ENCODE measurements around the gene CEBPG.
A peak's percentile ranks its signal among the peaks of the same experiment; 100 is the strongest.

Gene CEBPG

DNA sequence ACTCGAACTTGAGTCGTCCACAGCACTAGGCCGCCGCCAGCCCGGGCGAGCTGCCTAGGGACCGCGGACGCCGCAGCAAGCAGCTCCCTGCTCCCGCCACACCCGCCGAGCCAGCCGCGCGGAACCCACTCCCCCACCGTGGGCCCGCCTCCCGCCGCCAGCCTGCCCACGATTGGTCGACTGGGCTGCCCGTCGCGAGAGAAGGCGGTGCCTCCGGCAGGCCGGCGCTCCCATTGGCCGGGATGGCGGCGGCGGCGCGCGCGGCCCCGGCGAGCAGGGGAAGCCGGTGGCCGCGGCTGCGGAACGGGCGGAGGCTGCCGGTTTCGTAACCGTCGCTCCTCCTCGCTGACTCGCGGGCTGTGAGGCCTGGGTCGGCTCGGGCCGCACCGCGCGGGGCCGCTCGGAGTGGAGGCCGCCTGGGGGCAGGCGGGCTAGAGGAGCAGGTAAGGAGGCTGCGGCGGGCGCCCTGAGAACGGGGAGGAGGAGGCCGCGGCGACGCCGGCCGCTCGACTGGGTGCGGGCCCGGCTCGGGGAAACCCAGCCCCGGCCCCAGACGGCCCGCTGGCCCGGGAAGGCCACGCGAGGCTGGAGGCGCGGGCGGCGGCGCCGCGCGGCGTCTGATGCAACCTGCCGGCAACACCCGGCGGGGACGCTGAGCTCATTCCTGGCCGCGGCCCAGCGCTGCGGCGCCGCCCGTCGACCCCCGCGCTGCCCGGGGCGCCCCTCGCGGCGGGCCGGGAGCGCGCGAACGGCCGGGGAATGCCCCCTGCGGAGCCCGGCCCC, at the start of gene CEBPG:
CEBPG (plus strand) TSS at position 257 of the 783 bp plus-strand sequence. CDS start 5,531 bp downstream, outside the sequence.
- peak; percentile 98 for DNase-seq

GRCh38 chr19:33324628-33325027, 48.9 kb upstream of the CEBPG start:
- DNase-seq = no peak

- no peak for DNase-seq
These were observed 47.6 kb upstream of the CEBPG start for GRCh38 chr19:33325920-33326319.

DNA sequence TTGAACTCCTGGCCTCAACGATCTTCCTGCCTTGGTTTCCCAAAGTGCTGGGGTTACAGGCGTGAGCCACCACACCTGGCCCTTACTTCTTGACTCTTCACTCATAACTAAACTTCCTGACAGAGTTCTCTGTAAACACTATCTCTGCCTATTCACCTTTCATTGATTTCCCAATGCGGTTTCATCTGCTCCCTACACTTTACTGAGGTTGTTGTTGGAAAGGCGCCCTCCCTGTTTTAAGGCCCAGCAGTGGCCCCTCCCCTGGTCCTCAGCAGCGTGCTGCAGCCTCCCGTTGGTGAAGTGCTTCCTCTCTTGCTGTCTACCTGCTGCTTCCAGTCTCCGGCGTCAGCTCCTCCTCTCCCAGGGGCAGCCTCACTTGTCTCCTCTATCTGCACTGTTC, 44.4 kb upstream of the CEBPG start:
- no peak for DNase-seq

- no peak for DNase-seq
These were observed 43.8 kb upstream of the CEBPG start for GRCh38 chr19:33329736-33330135.

- DNase-seq = no peak
These were observed 41.3 kb upstream of the CEBPG start for GRCh38 chr19:33332248-33332647.

DNA sequence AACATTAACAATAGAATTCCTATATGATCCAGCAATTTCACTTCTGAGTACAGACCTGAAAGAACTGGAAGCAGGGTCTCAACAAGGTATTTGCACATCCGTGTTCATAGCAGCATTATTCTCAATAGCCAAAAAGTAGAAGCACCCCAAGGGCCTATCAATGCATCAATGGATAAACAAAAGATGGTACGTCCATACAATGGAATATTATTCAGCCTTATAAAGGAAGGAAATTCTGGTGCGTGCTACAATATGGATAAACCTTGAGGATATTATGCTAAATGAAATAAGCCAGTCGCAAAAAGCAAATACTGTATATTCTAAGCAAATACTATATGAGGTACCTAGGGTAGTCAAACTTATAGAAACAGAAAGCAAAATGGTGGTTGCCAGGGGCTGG, 40.4 kb upstream of the CEBPG start:
- no peak for DNase-seq

DNA sequence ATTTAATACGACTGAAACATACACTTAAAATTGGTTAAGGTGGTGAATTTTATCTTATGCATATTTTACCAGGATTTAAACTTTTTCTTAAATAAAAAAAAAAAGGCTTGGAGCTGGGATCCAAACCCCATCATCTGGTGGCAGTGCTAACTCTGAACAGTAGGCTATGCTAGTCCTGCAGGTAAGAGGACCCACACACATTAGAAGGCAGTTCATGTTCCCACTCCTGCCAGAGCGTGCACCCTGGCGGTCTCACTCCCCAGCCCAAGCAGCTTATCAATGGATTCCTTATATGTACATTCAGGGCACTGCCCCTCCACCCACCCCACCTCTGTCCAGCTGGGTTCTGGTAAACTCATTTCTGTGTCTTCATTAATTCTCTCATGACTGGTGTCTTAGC, 39.9 kb upstream of the CEBPG start:
- DNase-seq = no peak

DNA sequence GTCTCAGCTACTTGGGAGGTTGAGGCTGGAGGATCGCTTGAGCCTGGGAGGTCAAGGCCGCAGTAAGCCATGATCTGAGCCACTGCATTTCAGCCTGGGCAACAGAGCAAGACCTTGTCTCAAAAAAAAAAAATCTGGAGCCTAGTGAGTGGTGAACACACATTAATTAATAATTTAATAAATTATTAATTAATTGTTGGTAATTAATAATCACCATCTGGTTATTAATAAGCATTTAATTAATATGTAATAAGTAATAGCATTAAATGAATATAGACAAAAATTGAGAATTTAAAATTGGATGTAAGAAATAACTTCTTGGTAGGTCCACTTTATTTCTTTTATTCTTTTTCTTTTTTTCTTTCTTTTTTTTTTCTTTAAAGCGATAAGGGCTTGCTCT, 39.2 kb upstream of the CEBPG start:
- DNase-seq = no peak

- DNase-seq = no peak
These were observed 38.1 kb upstream of the CEBPG start for GRCh38 chr19:33335446-33335845.

- no peak for DNase-seq
These were observed 34.2 kb upstream of the CEBPG start for GRCh38 chr19:33339016-33339984.

- no peak for DNase-seq
These were observed 32.5 kb upstream of the CEBPG start for GRCh38 chr19:33340991-33341390.

- no peak for DNase-seq
These were observed 30.2 kb upstream of the CEBPG start for GRCh38 chr19:33343301-33343700.

- DNase-seq = no peak
These were observed 29.5 kb upstream of the CEBPG start for GRCh38 chr19:33343859-33344572.

GRCh38 chr19:33344573-33344925, 29.0 kb upstream of the CEBPG start:
- no peak for DNase-seq

DNA sequence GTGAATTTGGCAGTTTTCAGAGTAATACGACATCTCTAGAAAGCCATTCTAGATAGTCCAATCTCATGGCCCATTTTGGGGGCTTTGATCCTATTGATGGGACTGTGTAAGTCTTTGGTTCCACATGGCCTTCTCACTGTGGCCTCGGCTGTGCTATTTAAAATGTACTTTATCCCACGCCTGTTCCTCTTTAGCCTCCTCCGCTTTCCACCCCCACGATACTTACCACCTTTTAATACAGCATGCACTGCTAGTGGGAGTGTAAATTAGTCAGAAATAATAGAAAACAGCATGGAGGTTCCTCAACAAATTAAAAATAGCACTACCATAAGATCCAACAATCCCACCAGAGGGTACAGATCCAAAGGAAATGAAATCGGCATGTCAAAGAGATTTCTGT, 28.3 kb upstream of the CEBPG start:
- DNase-seq = no peak

DNA sequence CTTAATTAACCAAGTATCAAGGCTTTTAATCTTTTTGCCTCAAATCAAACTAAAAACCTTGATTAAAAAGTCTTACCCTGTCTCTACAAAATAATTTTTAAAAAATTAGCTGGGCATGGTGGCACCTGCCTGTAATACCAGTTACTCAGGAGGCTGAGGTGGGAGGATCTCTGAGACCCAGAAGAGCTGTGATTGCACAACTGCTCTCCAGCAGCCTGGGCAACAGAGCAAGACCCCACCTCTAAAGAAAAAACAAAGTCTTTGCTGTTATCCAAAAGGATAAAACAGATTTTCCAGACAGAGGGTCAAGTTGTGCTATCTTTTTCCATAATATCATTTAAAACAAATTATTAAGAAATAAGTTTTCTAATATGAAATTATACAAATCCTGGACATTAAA, 26.8 kb upstream of the CEBPG start:
- DNase-seq = no peak

GRCh38 chr19:33347300-33347699, 26.2 kb upstream of the CEBPG start:
- no peak for DNase-seq

DNA sequence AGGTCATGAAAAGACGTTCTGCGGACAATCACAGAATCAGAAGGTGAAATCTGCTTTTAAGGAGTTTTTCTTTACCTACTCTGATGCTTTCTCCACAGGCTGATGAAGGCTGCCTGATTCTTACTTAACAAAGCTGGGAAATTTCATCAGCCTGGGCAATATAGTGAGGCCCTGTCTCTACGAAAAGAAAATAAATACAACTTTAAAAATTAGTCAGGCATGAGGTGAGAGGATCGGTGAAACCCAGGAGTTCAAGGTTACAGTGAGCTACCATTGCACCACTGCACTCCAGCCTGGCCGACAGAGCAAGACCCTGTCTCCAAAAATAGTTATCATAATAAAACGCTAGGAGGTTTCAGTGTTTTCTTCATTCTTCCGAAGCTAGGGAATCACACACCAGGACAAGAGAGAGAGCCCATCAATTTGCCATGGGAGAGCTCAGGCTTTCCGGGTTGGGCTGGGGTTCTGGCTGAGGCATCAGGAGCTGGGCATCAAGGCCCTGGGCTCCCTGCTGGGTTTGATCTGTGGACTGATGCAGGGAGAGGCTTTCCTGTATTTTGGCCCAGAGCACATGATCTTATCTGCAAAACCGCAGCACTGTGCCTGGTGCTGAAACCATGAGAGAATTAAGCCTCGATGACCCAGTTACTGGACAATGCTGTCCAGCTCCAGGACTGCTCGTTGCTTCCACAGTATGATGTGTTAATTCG, 25.1 kb upstream of the CEBPG start:
- no peak for DNase-seq

DNA sequence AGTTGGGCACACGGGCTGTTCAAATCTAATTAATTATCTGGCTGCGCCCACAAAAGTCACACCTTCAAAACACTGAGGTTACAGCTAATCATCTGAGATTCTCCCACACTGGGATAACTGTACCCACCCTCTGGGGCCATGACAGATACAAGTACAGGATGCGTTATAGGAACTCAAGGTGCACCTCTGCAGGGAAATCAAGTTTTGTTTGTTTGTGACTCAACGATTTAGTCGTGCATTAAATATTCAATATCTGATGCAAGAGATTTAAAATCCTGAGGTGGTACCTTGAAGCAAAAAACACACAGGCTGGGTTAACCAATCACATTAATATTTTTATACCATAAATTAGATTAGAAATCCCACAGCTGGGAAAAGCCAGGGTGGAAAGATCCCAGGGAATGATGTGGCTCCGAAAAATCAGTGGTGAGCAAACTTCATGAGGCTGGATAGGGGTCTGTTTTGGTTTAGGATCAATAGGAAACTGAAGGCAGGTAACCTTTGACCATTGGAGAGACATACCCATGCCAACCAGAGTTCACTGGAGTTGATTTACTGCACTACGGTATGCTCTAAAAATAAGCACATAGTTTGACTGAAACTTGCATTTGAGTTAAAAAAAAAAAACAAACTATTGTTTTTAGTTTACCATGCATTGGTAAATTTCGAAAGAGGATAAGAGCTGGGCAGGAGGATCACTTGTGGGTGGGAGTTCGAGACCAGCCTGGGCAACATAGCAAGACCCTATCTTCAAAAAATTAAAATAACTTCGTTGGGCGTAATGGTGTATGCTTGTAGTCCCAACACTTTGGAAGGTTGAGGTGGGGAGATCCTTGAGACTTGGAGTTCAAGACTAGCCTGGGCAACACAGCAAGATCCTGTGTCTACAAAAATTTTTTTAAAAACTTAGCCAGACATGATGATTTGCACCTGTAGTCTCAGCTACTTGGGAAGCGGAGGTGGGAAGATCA, 23.9 kb upstream of the CEBPG start:
- no peak for DNase-seq

- no peak for DNase-seq
These were observed 22.8 kb upstream of the CEBPG start for GRCh38 chr19:33350538-33351309.
